Upper lobe of left lung (tissue), 6 donors: Measurements from ENCODE around the gene TTLL4. TPM values are rescaled to one million over a fixed set of nuclear protein-coding genes. Genes with fewer than 3 reads are reported as not detected.

Experiments used
- ATAC-seq, 2 donors: fragments of 200-7000 bp; cut with Tn5 transposase; one replicate each; pipeline ENCODE4 v1.9.1; 2022; ENCODE audit warnings: mild to moderate bottlenecking in 2 of 2, moderate library complexity in 2 of 2; ENCODE audit not compliant: low FRiP score in 2 of 2
- DNase-seq, 2 donors: peaks; one replicate each; pipeline ENCODE4 v3.0.0-alpha.2; 2019 to 2020
- H3K27ac ChIP-seq, 4 donors: fragments of 200-600 bp; sonication (generic); one replicate each; pipeline ENCODE4 v1.5.1; 2016 to 2019
- H3K27me3 ChIP-seq, 4 donors: fragments of 200-600 bp; sonication (generic); one replicate each; pipeline ENCODE4 v1.5.1; 2017 to 2019
- H3K36me3 ChIP-seq, 4 donors: fragments of 200-600 bp; sonication (generic); one replicate each; pipeline ENCODE4 v1.5.1; 2016 to 2019
- H3K4me1 ChIP-seq, 4 donors: fragments of 200-600 bp; sonication (generic); one replicate each; pipeline ENCODE4 v1.5.1; 2018 to 2019
- H3K4me3 ChIP-seq, 4 donors: fragments of 200-600 bp; sonication (generic); one replicate each; pipeline ENCODE4 v1.5.1; 2017 to 2019; ENCODE audit warnings: mild to moderate bottlenecking in 2 of 4, moderate library complexity in 1 of 4
- H3K9me3 ChIP-seq, 4 donors: fragments of 200-600 bp; sonication (generic); one replicate each; pipeline ENCODE4 v1.5.1; 2018 to 2019
- CTCF ChIP-seq, 6 experiments: fragments of 450-650 bp in 4 of 6; fragments of 200-600 bp in 2 of 6; sonication (generic) in 2 of 6; IDR thresholded peaks; one replicate each; pipeline ENCODE4 v1.5.1; 2016 to 2019; ENCODE audit warnings: antibody characterized with exemption in 6 of 6
- EP300 ChIP-seq, 4 donors: sonication (generic); formaldehyde crosslinking; IDR thresholded peaks; one replicate each; pipeline ENCODE4 v1.5.1; 2017; ENCODE audit warnings: antibody characterized with exemption in 4 of 4, control low read depth in 2 of 4
- POLR2A ChIP-seq, 4 donors: fragments of 450-650 bp; IDR thresholded peaks; one replicate each; pipeline ENCODE4 v1.5.1; 2016 to 2017; ENCODE audit warnings: antibody characterized with exemption in 4 of 4, mild to moderate bottlenecking in 2 of 4
- POLR2AphosphoS5 ChIP-seq, 2 donors: sonication (generic); formaldehyde crosslinking; IDR thresholded peaks; one replicate each; pipeline ENCODE4 v1.5.1; 2017; ENCODE audit warnings: antibody characterized with exemption in 2 of 2
- WGBS, 2 donors: methylation state at CpG; one replicate each; pipeline ENCODE4 v1.1.5; 2017 to 2018; 5-methylcytosine and 5-hydroxymethylcytosine counted together
- total RNA-seq, 6 donors: library from RNA; depleted of rRNA in 4 of 6; stranded (reverse); fragments of >200 nt in 4 of 6; gene quantifications; one replicate each; pipeline versions ENCODE4 v1.1.0 to v1.2.1, GENCODE V29; 2016 to 2021
- donor health status: DM: no; HTN: no; CAD: no; lungs with moderate emphysema.
- donor health status: DM: no; HTN: yes; CAD: no; lungs with severe emphysema.

TTLL4 gene
- total RNA-seq, 6 donors from 2014 or later, result 21.1 to 46.1 (median 31.7) TPM

GRCh38 chr2:218729640-218730039, 19.0 kb downstream of the TTLL4 start:
- TF ChIP-seq CTCF (IDR thresholded peaks at IDR 0.05) (no peak), POLR2A (IDR thresholded peaks at IDR 0.05) (no peak), EP300 (IDR thresholded peaks at IDR 0.05) (no peak), POLR2AphosphoS5 (IDR thresholded peaks at IDR 0.05) (no peak)
- Histone ChIP-seq H3K27me3 (no peaks in the 10 kb centered on the region), H3K36me3 (no peaks in the 10 kb centered on the region), H3K4me1 (peaks cover 11 to 29% (median 25%) of the 10 kb centered on the region in 4 donors), H3K9me3 (peaks cover 0 to 26% (median 18%) of the 10 kb centered on the region in 4 donors), H3K4me3 (no peak overlapping the region), H3K27ac (no peak overlapping the region)
- ATAC-seq (no peak), DNase-seq (no peak)
- WGBS, 2 donors, result 88 to 94% methylated on average over 3 of the region's 3 CpGs

GRCh38 chr2:218732052-218732760, 21.6 kb downstream of the TTLL4 start:
- H3K27ac ChIP-seq, result peak overlapping the region; percentile 45 to 76 (median 60)
- no peak for ATAC-seq

GRCh38 chr2:218732761-218733158, 22.1 kb downstream of the TTLL4 start:
- Histone ChIP-seq H3K4me3 (no peak overlapping the region), H3K27me3 (no peaks in the 10 kb centered on the region), H3K36me3 (peaks cover 0 to 5% (median 4%) of the 10 kb centered on the region in 4 donors), H3K27ac (peak overlapping the region; percentile 46 to 76 (median 67)), H3K4me1 (peaks cover 11 to 29% (median 25%) of the 10 kb centered on the region in 4 donors), H3K9me3 (peaks cover 0 to 1% (median under 1%) of the 10 kb centered on the region in 4 donors)
- 34 to 41% methylated on average over 2 of the region's 2 CpGs for WGBS, 2 donors
- TF ChIP-seq CTCF (IDR thresholded peaks at IDR 0.05), result no peak
- peak in 1 of 4 donors; percentile 8 for TF ChIP-seq POLR2A (IDR thresholded peaks at IDR 0.05)
- ATAC-seq (no peak), DNase-seq (no peak)

More at GRCh38 chr2:218732052-218732760, 21.6 kb downstream of the TTLL4 start:
- peaks cover 0 to 6% (median 6%) of the 10 kb centered on the region in 4 donors for H3K9me3 ChIP-seq
- H3K27me3 ChIP-seq, result no peaks in the 10 kb centered on the region
- H3K36me3 ChIP-seq, result no peaks in the 10 kb centered on the region
- no peak for DNase-seq
- peaks cover 11 to 29% (median 25%) of the 10 kb centered on the region in 4 donors for H3K4me1 ChIP-seq
- no peak for TF ChIP-seq EP300 (IDR thresholded peaks at IDR 0.05)
- TF ChIP-seq POLR2A (IDR thresholded peaks at IDR 0.05), result no peak
- no peak for TF ChIP-seq POLR2AphosphoS5 (IDR thresholded peaks at IDR 0.05)
- no peak for TF ChIP-seq CTCF (IDR thresholded peaks at IDR 0.05)
- WGBS, 2 donors, result 95 to 96% methylated on average over 5 of the region's 5 CpGs
- H3K4me3 ChIP-seq, result no peak overlapping the region

- Histone ChIP-seq H3K27ac (peak overlapping the region; percentile 46 to 76 (median 67)), H3K27me3 (no peaks in the 10 kb centered on the region), H3K4me1 (peaks cover 11 to 29% (median 25%) of the 10 kb centered on the region in 4 donors), H3K4me3 (no peak overlapping the region), H3K9me3 (no peaks in the 10 kb centered on the region), H3K36me3 (peaks cover 4 to 12% (median 10%) of the 10 kb centered on the region in 4 donors)
- ATAC-seq (peak; percentile 70 to 78), DNase-seq (peak in 1 of 2 donors; percentile 86)
- TF ChIP-seq POLR2A (IDR thresholded peaks at IDR 0.05), result peak in 1 of 4 donors; percentile 52
- peak in 1 of 4 donors; percentile 88 for TF ChIP-seq EP300 (IDR thresholded peaks at IDR 0.05)
- no peak for TF ChIP-seq CTCF (IDR thresholded peaks at IDR 0.05)
- peak; percentile 87 to 97 for TF ChIP-seq POLR2AphosphoS5 (IDR thresholded peaks at IDR 0.05)
- 69 to 83% methylated on average over 6 of the region's 6 CpGs for WGBS, 2 donors
Measured at GRCh38 chr2:218733171-218734021, 22.8 kb downstream of the TTLL4 start.
